WTC11 (cell line): ENCODE measurements around the gene PRIM2.

Experiments used
- ARID4B ChIP-seq: sonication (generic); formaldehyde crosslinking; IDR thresholded peaks from 2 replicates; pipeline ENCODE4 v1.8.0; 2023; ENCODE audit warnings: missing genetic modification reagents, mild to moderate bottlenecking, borderline replicate concordance
- ATF2 ChIP-seq: sonication (generic); formaldehyde crosslinking; IDR thresholded peaks from 2 replicates; pipeline ENCODE4 v1.8.1; 2022; ENCODE audit warnings: low read depth, missing genetic modification reagents, borderline replicate concordance
- FOXJ3 ChIP-seq: sonication (generic); formaldehyde crosslinking; IDR thresholded peaks from 2 replicates; pipeline ENCODE4 v1.9.0; 2021; ENCODE audit warnings: missing genetic modification reagents, mild to moderate bottlenecking, borderline replicate concordance
- FOXK1 ChIP-seq: sonication (generic); formaldehyde crosslinking; IDR thresholded peaks from 2 replicates; pipeline ENCODE4 v1.8.0; 2022; ENCODE audit warnings: mild to moderate bottlenecking, moderate library complexity, missing genetic modification reagents
- MAX ChIP-seq: sonication (generic); formaldehyde crosslinking; IDR thresholded peaks from 2 replicates; pipeline ENCODE4 v1.8.0; 2022; ENCODE audit warnings: mild to moderate bottlenecking, missing genetic modification reagents
- NFYB ChIP-seq: sonication (generic); formaldehyde crosslinking; conservative IDR thresholded peaks from 2 replicates; pipeline ENCODE4 v1.8.0; 2022; ENCODE audit warnings: low read depth, missing genetic modification reagents
- NR1H2 ChIP-seq: sonication (generic); formaldehyde crosslinking; IDR thresholded peaks from 2 replicates; pipeline ENCODE4 v1.9.0; 2021; ENCODE audit warnings: mild to moderate bottlenecking, moderate library complexity, missing genetic modification reagents
- SP1 ChIP-seq: sonication (generic); formaldehyde crosslinking; conservative IDR thresholded peaks from 2 replicates; pipeline ENCODE4 v1.8.1; 2022; ENCODE audit warnings: missing genetic modification reagents
- TEAD1 ChIP-seq: sonication (generic); formaldehyde crosslinking; IDR thresholded peaks from 2 replicates; pipeline ENCODE4 v1.8.0; 2022; ENCODE audit warnings: mild to moderate bottlenecking, missing genetic modification reagents
- USF2 ChIP-seq: sonication (generic); formaldehyde crosslinking; IDR thresholded peaks from 2 replicates; pipeline ENCODE4 v1.8.1; 2023; ENCODE audit warnings: mild to moderate bottlenecking, missing genetic modification reagents, moderate library complexity
- TF ChIP-seq, protein P1 (sequence below): fragments of 200-600 bp; IDR thresholded peaks from 2 replicates; pipeline ENCODE4 v1.8.0; 2022; ENCODE audit warnings: antibody characterized with exemption
- TF ChIP-seq, protein P2 (sequence below): sonication (generic); formaldehyde crosslinking; conservative IDR thresholded peaks from 2 replicates; pipeline ENCODE4 v1.8.1; 2022; ENCODE audit warnings: mild to moderate bottlenecking, missing genetic modification reagents

GRCh38 chr6:57307850-57308249 is 9.6 kb upstream of the PRIM2 start:
- TF ChIP-seq ATF2 (CRISPR knock-in tag) (no peak), NFYB (CRISPR knock-in tag) (no peak), SP1 (no peak), FOXK1 (CRISPR knock-in tag) (no peak), NR1H2 (CRISPR knock-in tag) (no peak), MAX (no peak), ARID4B (CRISPR knock-in tag) (no peak), USF2 (CRISPR knock-in tag) (no peak), FOXJ3 (CRISPR knock-in tag) (no peak), TEAD1 (CRISPR knock-in tag) (no peak)
- TF ChIP-seq, protein P1, sequence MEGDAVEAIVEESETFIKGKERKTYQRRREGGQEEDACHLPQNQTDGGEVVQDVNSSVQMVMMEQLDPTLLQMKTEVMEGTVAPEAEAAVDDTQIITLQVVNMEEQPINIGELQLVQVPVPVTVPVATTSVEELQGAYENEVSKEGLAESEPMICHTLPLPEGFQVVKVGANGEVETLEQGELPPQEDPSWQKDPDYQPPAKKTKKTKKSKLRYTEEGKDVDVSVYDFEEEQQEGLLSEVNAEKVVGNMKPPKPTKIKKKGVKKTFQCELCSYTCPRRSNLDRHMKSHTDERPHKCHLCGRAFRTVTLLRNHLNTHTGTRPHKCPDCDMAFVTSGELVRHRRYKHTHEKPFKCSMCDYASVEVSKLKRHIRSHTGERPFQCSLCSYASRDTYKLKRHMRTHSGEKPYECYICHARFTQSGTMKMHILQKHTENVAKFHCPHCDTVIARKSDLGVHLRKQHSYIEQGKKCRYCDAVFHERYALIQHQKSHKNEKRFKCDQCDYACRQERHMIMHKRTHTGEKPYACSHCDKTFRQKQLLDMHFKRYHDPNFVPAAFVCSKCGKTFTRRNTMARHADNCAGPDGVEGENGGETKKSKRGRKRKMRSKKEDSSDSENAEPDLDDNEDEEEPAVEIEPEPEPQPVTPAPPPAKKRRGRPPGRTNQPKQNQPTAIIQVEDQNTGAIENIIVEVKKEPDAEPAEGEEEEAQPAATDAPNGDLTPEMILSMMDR = no peak
- TF ChIP-seq, protein P2, sequence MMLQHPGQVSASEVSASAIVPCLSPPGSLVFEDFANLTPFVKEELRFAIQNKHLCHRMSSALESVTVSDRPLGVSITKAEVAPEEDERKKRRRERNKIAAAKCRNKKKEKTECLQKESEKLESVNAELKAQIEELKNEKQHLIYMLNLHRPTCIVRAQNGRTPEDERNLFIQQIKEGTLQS (CRISPR knock-in tag) = no peak
